ENCODE data around the gene FRMD6.

FRMD6 gene

DNA sequence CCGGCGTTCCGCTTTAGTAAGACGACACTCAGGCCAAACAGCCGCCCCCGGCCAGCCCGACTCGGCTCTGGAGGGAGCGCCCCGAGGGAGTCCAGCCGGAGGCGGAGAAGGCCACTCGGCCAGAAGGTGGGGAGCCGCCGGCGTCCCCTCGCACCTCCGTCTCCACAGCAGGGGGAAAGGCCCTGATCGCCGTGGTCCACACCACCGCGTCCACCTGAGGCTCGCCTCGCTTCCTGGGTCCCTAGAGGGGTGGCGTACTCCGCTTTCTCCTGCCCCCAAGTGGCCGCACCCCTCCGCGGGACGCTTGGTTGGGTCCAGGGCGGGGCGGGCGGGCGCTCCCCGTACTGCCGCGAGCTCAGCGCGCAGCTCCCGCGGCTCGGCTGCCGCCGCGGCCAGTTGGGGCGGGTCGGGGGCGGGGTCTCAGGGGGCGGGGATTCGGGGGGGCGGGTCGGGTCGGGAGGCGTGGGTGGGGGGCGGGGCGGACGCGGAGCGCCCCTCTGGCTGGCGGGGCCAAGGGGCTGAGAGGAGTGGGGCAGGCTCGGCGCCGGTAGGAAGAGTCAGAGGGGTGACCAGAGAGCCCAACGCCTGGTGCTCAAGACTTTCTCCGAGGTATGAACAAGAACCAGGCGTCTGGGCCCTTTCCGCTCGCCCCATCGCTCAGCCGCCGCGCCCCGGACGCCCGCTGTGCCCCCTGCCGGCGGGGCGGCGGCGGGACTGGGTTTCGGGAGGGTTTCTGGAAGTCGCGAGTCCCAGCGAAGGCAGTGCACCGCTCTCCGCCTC lies at the start of gene FRMD6:
FRMD6 (plus strand) TSS at position 523 of the 780 bp plus-strand sequence. CDS start 37,927 bp downstream, outside the sequence.
- DNase-seq (ENCODE audit: low spot score): peak; percentile 93

DNA sequence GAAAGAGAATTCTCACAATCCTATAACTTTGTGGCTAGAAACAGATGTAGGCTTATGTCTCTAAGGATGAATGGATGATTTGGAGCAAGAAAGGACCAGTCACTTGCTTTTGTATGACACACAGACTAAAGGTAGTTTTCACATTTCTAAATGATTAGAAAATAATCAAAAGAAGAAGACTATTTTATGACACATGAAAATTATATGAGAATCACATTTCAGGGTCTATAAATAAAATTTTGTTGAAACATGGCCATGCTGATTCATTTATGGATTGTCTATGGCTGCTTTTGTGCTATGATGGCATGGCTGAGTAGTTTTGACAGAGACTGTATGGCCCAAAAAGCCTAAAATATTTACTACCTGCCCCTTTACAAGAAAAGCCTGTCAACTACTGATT lies 49.4 kb upstream of the FRMD6 start:
- DNase-seq (ENCODE audit: low spot score): no peak

DNA sequence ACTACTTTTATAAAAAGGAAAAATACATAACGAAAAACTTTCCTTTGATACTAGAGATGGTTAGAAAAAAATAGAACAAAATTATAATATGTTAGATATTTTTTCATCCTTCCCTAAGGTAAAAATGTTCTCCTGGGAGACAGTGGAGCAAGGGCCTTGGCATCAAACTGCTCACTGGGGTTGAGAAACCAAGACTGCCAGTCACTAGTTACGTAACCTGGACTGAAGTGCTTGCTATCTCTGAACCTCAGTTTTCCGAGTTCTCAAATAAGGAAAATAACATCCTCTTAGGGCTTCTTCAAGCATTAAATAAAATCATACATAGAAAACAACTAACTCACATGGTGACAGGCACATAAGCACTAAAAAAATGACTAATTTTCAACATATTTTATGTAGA lies 48.2 kb upstream of the FRMD6 start:
- DNase-seq (ENCODE audit: low spot score): no peak

GRCh38 chr14:51604073-51604472 lies 47.6 kb upstream of the FRMD6 start:
- DNase-seq (ENCODE audit: low spot score): no peak

DNA sequence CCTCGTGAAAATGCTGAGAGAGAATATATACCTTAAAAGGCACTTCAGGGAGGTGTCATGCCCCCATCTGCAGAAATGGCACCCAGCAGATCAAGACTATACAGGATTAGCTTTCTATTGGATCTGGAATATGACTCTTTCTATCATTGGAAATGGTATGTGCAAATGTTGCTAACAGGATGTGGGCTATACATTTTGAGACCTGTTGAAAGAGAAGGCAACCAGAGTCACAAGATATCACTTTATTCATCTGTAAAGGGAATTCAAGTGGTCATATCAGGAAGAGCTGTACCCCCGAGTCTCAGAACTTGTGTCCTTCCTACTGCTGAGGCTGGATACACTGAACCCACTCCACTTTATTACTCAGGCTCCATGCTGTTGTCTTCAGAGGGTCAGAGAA lies 46.1 kb upstream of the FRMD6 start:
- DNase-seq (ENCODE audit: low spot score): no peak

DNA sequence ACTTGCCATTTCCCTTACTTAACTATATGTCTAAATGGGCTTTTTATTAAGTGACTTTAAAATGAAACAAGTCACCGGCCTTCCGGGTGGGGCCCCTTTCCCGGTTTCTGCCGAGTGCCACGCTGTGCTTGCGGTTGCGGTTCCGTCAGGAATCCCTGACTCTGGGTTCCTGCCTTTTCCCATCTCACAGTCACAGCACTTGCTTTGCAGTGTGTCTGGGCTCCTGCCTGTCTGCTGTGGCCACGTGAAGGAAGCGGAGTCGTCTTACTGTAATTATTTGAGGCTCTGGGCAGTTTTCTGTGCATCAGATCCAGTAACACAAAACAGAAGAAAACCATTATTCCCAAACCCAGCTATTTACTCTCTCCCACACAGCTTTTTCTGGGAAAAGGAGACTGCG lies 44.0 kb upstream of the FRMD6 start:
- DNase-seq (ENCODE audit: low spot score): no peak

DNA sequence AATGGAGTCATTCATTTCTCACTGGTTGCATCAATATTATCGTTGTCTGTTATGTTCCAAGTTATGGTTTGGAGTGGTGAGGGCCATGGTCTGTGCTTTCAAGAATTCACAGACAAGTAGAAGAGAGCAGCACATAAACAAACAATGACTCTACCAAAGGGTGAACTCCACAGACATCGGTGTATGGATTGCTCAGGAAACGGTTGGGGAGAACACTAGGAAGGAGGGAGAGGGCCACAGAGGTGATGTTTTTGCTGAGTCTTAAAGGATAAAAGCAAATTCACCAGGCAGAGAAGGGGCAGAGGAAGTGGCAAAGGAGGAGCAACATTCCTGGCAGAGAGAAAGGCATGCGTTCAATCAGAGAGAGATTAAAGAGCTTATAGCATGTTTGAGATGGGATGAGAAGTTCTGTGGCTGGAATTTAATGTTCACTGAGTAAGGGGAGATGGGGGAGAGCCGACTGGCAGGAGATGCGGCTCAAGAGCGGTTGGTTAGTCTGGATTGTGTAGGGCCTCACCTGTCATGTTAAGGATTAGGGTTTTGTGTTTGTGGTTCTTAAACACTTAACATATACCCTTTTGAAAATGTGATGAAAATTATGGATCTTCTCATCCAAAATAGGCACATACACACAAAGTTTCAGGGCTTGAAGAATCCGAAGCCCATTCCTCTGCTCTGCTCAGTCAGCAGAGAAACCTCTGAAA lies 42.3 kb upstream of the FRMD6 start:
- DNase-seq (ENCODE audit: low spot score): no peak

DNA sequence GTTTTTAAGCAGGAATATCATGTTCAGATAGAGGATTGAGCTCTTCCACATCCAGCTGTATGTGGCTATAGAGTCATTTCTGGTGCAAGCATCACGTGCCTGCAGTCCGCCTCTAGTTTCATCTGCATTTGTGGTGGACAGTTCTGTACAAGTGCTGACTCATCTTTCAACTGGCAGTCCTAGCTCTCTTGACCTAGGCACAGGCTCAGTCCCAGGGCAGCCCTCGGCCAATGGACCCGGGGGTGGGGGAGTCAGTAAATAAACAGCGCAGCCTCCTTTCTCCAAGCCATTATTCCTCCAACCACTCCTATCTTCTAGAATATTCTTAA lies 41.8 kb upstream of the FRMD6 start:
- no peak for DNase-seq (ENCODE audit: low spot score)

DNA sequence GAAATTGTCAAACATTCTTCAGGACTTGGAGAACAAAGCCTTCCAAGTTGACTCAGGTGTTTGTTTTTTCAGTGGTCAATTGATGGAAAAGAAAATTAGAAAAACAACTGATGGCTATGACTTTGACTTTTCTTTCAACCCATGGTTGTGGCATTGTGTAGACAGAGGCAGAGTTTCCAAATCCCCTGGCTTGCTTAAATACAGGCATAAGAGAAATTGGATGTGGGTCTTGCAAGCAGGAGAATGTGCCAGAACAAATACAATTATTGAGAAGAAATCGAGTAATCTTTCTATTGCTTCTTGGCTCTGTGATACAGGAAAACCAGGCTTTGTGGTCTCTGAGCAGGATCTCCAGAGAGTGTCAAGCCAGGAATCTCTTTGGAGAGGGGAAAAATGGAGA lies 40.9 kb upstream of the FRMD6 start:
- DNase-seq (ENCODE audit: low spot score): no peak

DNA sequence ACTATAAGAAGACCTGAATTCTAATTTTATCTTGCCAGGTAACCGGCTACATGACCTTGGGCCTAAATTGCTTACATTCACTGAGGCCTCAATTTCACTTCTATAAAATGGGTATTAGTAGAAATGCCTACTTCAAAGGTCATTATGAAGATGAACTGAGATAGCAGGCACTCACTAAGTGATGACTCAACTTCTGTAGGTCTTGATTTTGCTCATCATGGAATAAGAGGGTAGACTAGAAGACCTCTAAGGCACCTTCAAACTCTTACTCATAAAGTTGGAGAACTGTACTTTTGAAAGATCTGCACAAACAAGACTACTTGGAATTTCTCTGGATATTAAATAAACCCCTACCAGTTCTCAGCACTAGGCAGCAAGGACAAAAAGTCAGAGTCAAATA lies 39.3 kb upstream of the FRMD6 start:
- peak; percentile 24 for DNase-seq (ENCODE audit: low spot score)

DNA sequence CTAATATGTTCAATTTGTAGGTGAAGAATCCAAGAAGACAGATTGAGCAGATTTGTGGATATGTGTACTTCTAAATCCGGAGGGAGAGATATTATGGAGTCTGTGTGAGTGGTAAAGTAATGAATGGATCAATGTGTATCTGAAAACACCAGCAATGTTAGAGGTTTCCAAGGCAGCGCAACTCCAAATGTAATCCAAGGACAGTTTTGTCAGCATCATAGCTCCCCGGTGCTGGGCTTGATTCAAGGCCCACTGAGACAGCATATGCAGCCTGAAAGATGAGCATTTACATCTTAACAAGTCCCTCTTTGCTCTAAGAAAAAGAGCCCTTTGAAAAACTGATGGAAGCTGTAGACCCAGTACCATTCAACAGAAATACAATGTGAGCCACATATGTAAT lies 38.3 kb upstream of the FRMD6 start:
- no peak for DNase-seq (ENCODE audit: low spot score)

GRCh38 chr14:51614707-51615106 lies 37.0 kb upstream of the FRMD6 start:
- no peak for DNase-seq (ENCODE audit: low spot score)

DNA sequence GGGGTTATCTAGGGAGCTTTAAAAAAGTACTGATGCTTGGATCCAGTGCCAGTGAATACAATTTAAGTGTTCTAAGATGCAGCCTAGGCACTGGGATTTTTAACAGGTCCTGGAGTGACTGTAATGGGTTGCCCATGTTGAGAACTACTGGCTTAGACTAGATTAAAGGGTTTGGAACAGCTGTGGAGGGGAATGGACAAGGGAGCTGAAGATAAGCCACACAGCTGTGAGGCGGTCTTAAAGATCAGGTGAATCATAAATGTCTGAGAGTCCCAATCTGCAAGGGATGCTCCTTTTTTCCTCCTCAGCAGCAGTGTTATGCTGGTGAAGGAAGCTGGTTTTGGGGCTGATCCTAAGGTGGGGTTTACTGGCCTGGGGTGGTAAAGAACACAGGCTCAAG lies 35.5 kb upstream of the FRMD6 start:
- DNase-seq (ENCODE audit: low spot score): no peak

DNA sequence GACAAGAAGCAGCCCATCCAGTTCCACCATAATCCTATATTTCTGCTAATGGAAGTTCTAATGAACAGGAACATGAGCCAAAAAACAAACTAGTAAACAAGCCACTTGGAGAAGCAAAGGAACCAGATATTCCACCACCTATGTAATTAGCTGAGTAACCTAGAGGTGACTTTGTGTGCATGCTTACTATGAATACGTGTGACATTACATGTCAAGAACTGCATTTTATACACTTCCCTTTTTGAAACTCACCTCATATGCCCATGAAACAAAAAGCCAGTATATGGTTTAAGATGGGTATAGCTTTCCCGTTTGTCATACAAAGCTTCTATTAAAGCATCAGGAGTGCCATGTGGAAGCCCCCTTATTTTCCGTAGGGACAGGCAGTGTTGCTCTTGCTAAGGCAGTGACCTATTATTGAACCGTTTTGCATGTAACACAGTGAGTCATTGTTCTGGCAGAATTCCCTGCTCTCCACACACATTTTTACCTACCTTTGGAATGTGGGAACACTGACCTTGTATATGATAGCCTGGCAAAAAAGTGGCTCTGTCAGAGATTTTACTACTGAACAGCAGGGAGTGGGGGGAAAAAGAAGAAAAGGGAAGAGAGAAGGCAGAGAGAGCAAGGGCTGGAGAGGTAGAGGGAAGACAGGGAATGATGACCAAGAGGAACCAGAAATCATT lies 34.8 kb upstream of the FRMD6 start:
- DNase-seq (ENCODE audit: low spot score): peak; percentile 54

- no peak for DNase-seq (ENCODE audit: low spot score)
Observed at GRCh38 chr14:51619561-51619960, 32.1 kb upstream of the FRMD6 start.

GRCh38 chr14:51620056-51620455 lies 31.7 kb upstream of the FRMD6 start:
- no peak for DNase-seq (ENCODE audit: low spot score)

- no peak for DNase-seq (ENCODE audit: low spot score)
Observed at GRCh38 chr14:51621654-51622053, 30.1 kb upstream of the FRMD6 start.

- no peak for DNase-seq (ENCODE audit: low spot score)
Observed at GRCh38 chr14:51622376-51622775, 29.3 kb upstream of the FRMD6 start.

GRCh38 chr14:51624955-51625569 lies 26.6 kb upstream of the FRMD6 start:
- no peak for DNase-seq (ENCODE audit: low spot score)

DNA sequence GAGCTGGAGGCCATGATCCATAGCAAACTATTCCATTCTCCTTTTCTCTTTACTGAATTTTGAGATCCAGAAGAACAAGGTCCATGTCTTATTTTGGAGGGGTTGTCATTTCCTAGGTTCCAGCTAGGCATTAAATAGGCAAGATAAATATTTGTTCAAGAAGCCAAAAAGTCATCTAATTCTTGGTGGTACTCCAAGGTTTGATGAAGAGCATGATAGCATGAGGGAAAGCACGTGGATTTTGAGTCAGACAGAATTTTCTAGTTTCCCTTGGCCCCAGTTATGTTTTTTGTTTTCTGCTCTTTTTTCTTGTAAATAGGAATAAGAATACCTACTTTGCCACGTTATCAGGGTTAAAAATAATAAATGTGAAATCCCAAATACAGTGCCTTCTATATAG lies 25.5 kb upstream of the FRMD6 start:
- no peak for DNase-seq (ENCODE audit: low spot score)

- DNase-seq (ENCODE audit: low spot score): no peak
Observed at GRCh38 chr14:51626788-51627187, 24.9 kb upstream of the FRMD6 start.

DNA sequence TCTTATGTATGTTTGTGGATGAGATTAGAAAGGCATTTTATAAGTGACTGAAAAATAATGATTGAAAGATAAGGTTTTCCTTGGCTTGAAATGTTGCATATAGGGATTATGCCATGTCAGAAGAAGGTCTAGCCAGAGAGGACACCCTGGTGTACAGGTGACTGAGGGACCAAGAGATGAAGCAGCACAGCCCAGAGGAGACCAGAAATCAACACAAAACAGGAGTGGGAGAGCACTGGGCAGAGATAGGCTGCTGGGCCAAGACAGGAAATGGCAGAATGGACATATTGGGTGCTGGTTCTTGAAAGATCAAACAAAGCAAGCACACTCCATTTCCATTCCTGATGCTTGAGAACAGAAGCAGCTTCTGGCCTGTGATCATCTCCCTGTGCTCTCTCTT lies 24.4 kb upstream of the FRMD6 start:
- no peak for DNase-seq (ENCODE audit: low spot score)

- no peak for DNase-seq (ENCODE audit: low spot score)
Observed at GRCh38 chr14:51628238-51628637, 23.5 kb upstream of the FRMD6 start.
